ENCODE results near the gene ZMYND15. TPM values are rescaled to one million over a fixed set of nuclear protein-coding genes. Genes with fewer than 3 reads are reported as not detected.

Gene ZMYND15
- total and polyA plus RNA-seq, 4 donors: 0.47 to 2.4 (median 0.71) TPM

GRCh38 chr17:4740584-4740983 lies 951 bp downstream of the ZMYND15 start:
- TF ChIP-seq ZBTB33 (IDR thresholded peaks at IDR 0.05) (no peak), TAF1 (conservative IDR thresholded peaks at IDR 0.05) (no peak), RAD21 (IDR thresholded peaks at IDR 0.05) (no peak), HNF4A (conservative IDR thresholded peaks at IDR 0.05) (no peak), FOXA2 (IDR thresholded peaks at IDR 0.05) (no peak), YY1 (IDR thresholded peaks at IDR 0.05) (no peak), ATF3 (IDR thresholded peaks at IDR 0.05) (no peak), CTCF (IDR thresholded peaks at IDR 0.05; ENCODE audit: low read depth, low read length, missing input control) (no peak), JUND (IDR thresholded peaks at IDR 0.05) (no peak), MAX (IDR thresholded peaks at IDR 0.05) (no peak), EGR1 (IDR thresholded peaks at IDR 0.05; ENCODE audit: low read depth in 2 of 2) (no peak), FOXA1 (IDR thresholded peaks at IDR 0.05) (no peak), GABPA (IDR thresholded peaks at IDR 0.05 in 1 of 2, conservative IDR thresholded peaks at IDR 0.05 in 1 of 2) (no peak), RXRA (IDR thresholded peaks at IDR 0.05) (no peak), HNF4G (IDR thresholded peaks at IDR 0.05) (no peak), NR2F2 (IDR thresholded peaks at IDR 0.05) (no peak), SP1 (IDR thresholded peaks at IDR 0.05) (no peak), REST (IDR thresholded peaks at IDR 0.05) (no peak)
- Histone ChIP-seq H3K9me3 (ENCODE audit: control insufficient read depth in 4 of 4, low read length in 3 of 4) (no peaks in the 10 kb centered on the region), H3K4me1 (ENCODE audit: control insufficient read depth in 4 of 4, insufficient read depth in 4 of 4, low read length in 3 of 4) (peaks cover 2 to 13% (median 8%) of the 10 kb centered on the region in 4 donors), H3K27me3 (ENCODE audit: control insufficient read depth in 4 of 4, insufficient read depth in 4 of 4, low read length in 3 of 4) (no peaks in the 10 kb centered on the region), H3K9ac (ENCODE audit: low read depth in 1 of 2, low read length in 2 of 2) (peak overlapping the region in 1 of 2 donors; percentile 53), H3K27ac (ENCODE audit: low read depth in 1 of 2, low read length in 2 of 2) (no peak overlapping the region), H3K36me3 (ENCODE audit: control insufficient read depth in 4 of 4, insufficient read depth in 3 of 4, low read depth in 1 of 4, low read length in 3 of 4) (no peaks in the 10 kb centered on the region), H3K4me3 (ENCODE audit: low read depth in 1 of 3, low read length in 3 of 3) (no peak overlapping the region)
- WGBS: 98% methylated on average over 8 of the region's 8 CpGs
- no peak for DNase-seq (ENCODE audit: low spot score)
